Neural cell (in vitro differentiated cells): ENCODE data around the gene PDLIM3. TPM values are rescaled to one million over a fixed set of nuclear protein-coding genes. Genes with fewer than 3 reads are reported as not detected.
"Not testable (repeated sequence)": the region's sequence is repeated elsewhere in the genome, so short reads cannot be mapped to it uniquely, and the experiment has no call there.

Source experiments
- H2AFZ ChIP-seq: fragments of 200-600, 300-800 bp; sonication (generic), shearing (Covaris generic); 2 replicates; pipeline ENCODE4 v1.6.0; 2014; ENCODE audit warnings: low read depth, mild to moderate bottlenecking, antibody characterized with exemption, low read length, moderate library complexity
- H3F3A ChIP-seq: fragments of 200-600 bp; shearing (Covaris generic); 2 replicates; pipeline ENCODE4 v1.6.1; 2016; ENCODE audit warnings: mild to moderate bottlenecking, moderate library complexity, mixed read lengths, antibody characterized with exemption, low read length; ENCODE audit not compliant: insufficient read depth, poor library complexity, severe bottlenecking
- H3K27ac ChIP-seq: fragments of 200-600, 300-800 bp; sonication (generic), shearing (Covaris generic); 2 replicates; pipeline ENCODE4 v1.5.1; 2014; ENCODE audit warnings: mild to moderate bottlenecking, low read length, moderate library complexity
- H3K27me3 ChIP-seq: fragments of 300-800, 200-600 bp; sonication (generic), shearing (Covaris generic); 2 replicates; pipeline ENCODE4 v1.6.0; 2014; ENCODE audit warnings: mild to moderate bottlenecking, low read depth, low read length, moderate library complexity; ENCODE audit not compliant: insufficient read depth
- H3K36me3 ChIP-seq: fragments of 300-800, 200-600 bp; sonication (generic), shearing (Covaris generic); 2 replicates; pipeline ENCODE4 v1.5.1; 2014; ENCODE audit warnings: mild to moderate bottlenecking, antibody characterized with exemption, low read length, moderate library complexity; ENCODE audit not compliant: insufficient read depth
- H3K4me2 ChIP-seq: fragments of 300-800, 200-600 bp; sonication (generic), shearing (Covaris generic); 2 replicates; pipeline ENCODE4 v1.6.0; 2014; ENCODE audit warnings: mild to moderate bottlenecking, low read length
- H3K4me3 ChIP-seq: fragments of 300-800, 200-600 bp; sonication (generic), shearing (Covaris generic); 2 replicates; pipeline ENCODE4 v1.5.1; 2014; ENCODE audit warnings: mild to moderate bottlenecking, low read length, moderate library complexity
- H3K79me2 ChIP-seq: fragments of 200-600 bp; shearing (Covaris generic); replicated peaks from 2 replicates; pipeline ENCODE4 v1.6.0; 2014; ENCODE audit warnings: mild to moderate bottlenecking, low read length, moderate library complexity; ENCODE audit not compliant: insufficient read depth
- H3K9ac ChIP-seq: fragments of 300-800, 200-600 bp; sonication (generic), shearing (Covaris generic); 2 replicates; pipeline ENCODE4 v1.6.1; 2016; ENCODE audit warnings: mild to moderate bottlenecking, low read length, mixed read lengths
- H3K9me2 ChIP-seq: fragments of 200-600 bp; shearing (Covaris generic); 2 replicates; pipeline ENCODE4 v1.6.1; 2016; ENCODE audit warnings: mild to moderate bottlenecking, low read length, mixed read lengths; ENCODE audit not compliant: insufficient read depth
- H3K9me3 ChIP-seq: fragments of 200-600, 300-800 bp; sonication (generic), shearing (Covaris generic); 2 replicates; pipeline ENCODE4 v1.6.1; 2016; ENCODE audit warnings: mild to moderate bottlenecking, mixed run types, low read length, moderate library complexity, mixed read lengths
- H4K20me1 ChIP-seq: fragments of 200-600 bp; shearing (Covaris generic); 2 replicates; pipeline ENCODE4 v1.6.1; 2016; ENCODE audit warnings: mild to moderate bottlenecking, mixed run types; ENCODE audit not compliant: insufficient read depth
- EP300 ChIP-seq: fragments of 450-650 bp; conservative IDR thresholded peaks from 2 replicates; pipeline ENCODE4 v1.6.1; 2014; ENCODE audit warnings: antibody characterized with exemption, mild to moderate bottlenecking, moderate library complexity; ENCODE audit not compliant: poor library complexity, severe bottlenecking
- EZH2 ChIP-seq: fragments of 200-600, 300-800 bp; shearing (Covaris generic), sonication (generic); IDR thresholded peaks from 2 replicates; pipeline ENCODE4 v1.6.1; 2014; ENCODE audit warnings: antibody characterized with exemption, low read length, borderline replicate concordance, mild to moderate bottlenecking; ENCODE audit not compliant: insufficient read depth, poor library complexity, severe bottlenecking
- MXI1 ChIP-seq: fragments of 450-650 bp; conservative IDR thresholded peaks from 2 replicates; pipeline ENCODE4 v1.6.1; 2014; ENCODE audit warnings: antibody characterized with exemption, mild to moderate bottlenecking; ENCODE audit not compliant: poor library complexity, severe bottlenecking
- POLR2AphosphoS5 ChIP-seq: IDR thresholded peaks from 2 replicates; pipeline ENCODE4 v1.6.1; 2012
- RAD21 ChIP-seq: fragments of 450-650 bp; conservative IDR thresholded peaks from 2 replicates; pipeline ENCODE4 v1.6.1; 2014; ENCODE audit warnings: antibody characterized with exemption, mild to moderate bottlenecking, moderate library complexity
- SMC3 ChIP-seq: fragments of 450-650 bp; conservative IDR thresholded peaks from 2 replicates; pipeline ENCODE4 v1.6.1; 2014; ENCODE audit warnings: antibody characterized with exemption, mild to moderate bottlenecking, moderate library complexity; ENCODE audit not compliant: poor library complexity
- TAF1 ChIP-seq: IDR thresholded peaks from 2 replicates; pipeline ENCODE4 v1.6.1; 2012; ENCODE audit warnings: low read depth
- polyA plus RNA-seq: library from polyadenylated mRNA; depleted of rRNA; stranded (reverse); fragments of >200 nt; gene quantifications from 2 replicates; pipeline ENCODE4 v1.2.3, GENCODE V29; 2014
- TF ChIP-seq, protein P1 (sequence below): IDR thresholded peaks from 2 replicates; pipeline ENCODE4 v1.6.1; 2012; ENCODE audit warnings: borderline replicate concordance
- TF ChIP-seq, protein P2 (sequence below): fragments of 450-650 bp; IDR thresholded peaks from 2 replicates; pipeline ENCODE4 v1.5.1; 2014; ENCODE audit warnings: antibody characterized with exemption, mild to moderate bottlenecking, moderate library complexity; ENCODE audit not compliant: poor library complexity, severe bottlenecking

The PDLIM3 gene
- polyA plus RNA-seq, 1 donor from 2014 or later, result 1.8 TPM

- TF ChIP-seq SMC3 (no peak), RAD21 (no peak), MXI1 (no peak), EZH2 (no peak), POLR2AphosphoS5 (no peak), EP300 (no peak), TAF1 (no peak)
- TF ChIP-seq, protein P1, sequence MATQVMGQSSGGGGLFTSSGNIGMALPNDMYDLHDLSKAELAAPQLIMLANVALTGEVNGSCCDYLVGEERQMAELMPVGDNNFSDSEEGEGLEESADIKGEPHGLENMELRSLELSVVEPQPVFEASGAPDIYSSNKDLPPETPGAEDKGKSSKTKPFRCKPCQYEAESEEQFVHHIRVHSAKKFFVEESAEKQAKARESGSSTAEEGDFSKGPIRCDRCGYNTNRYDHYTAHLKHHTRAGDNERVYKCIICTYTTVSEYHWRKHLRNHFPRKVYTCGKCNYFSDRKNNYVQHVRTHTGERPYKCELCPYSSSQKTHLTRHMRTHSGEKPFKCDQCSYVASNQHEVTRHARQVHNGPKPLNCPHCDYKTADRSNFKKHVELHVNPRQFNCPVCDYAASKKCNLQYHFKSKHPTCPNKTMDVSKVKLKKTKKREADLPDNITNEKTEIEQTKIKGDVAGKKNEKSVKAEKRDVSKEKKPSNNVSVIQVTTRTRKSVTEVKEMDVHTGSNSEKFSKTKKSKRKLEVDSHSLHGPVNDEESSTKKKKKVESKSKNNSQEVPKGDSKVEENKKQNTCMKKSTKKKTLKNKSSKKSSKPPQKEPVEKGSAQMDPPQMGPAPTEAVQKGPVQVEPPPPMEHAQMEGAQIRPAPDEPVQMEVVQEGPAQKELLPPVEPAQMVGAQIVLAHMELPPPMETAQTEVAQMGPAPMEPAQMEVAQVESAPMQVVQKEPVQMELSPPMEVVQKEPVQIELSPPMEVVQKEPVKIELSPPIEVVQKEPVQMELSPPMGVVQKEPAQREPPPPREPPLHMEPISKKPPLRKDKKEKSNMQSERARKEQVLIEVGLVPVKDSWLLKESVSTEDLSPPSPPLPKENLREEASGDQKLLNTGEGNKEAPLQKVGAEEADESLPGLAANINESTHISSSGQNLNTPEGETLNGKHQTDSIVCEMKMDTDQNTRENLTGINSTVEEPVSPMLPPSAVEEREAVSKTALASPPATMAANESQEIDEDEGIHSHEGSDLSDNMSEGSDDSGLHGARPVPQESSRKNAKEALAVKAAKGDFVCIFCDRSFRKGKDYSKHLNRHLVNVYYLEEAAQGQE, result no peak
- TF ChIP-seq, protein P2, sequence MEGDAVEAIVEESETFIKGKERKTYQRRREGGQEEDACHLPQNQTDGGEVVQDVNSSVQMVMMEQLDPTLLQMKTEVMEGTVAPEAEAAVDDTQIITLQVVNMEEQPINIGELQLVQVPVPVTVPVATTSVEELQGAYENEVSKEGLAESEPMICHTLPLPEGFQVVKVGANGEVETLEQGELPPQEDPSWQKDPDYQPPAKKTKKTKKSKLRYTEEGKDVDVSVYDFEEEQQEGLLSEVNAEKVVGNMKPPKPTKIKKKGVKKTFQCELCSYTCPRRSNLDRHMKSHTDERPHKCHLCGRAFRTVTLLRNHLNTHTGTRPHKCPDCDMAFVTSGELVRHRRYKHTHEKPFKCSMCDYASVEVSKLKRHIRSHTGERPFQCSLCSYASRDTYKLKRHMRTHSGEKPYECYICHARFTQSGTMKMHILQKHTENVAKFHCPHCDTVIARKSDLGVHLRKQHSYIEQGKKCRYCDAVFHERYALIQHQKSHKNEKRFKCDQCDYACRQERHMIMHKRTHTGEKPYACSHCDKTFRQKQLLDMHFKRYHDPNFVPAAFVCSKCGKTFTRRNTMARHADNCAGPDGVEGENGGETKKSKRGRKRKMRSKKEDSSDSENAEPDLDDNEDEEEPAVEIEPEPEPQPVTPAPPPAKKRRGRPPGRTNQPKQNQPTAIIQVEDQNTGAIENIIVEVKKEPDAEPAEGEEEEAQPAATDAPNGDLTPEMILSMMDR, result no peak
- no peaks in the 10 kb centered on the region for H3K27me3 ChIP-seq
- H3F3A ChIP-seq, result no peaks in the 10 kb centered on the region
- H3K9ac ChIP-seq, result no peak overlapping the region
- H3K79me2 ChIP-seq, result no peaks in the 10 kb centered on the region
- no peaks in the 10 kb centered on the region for H4K20me1 ChIP-seq
- H3K27ac ChIP-seq, result no peak overlapping the region
- H2AFZ ChIP-seq, result no peak overlapping the region
- no peaks in the 10 kb centered on the region for H3K9me2 ChIP-seq
- no peak overlapping the region for H3K4me2 ChIP-seq
- no peaks in the 10 kb centered on the region for H3K9me3 ChIP-seq
- H3K36me3 ChIP-seq, result no peaks in the 10 kb centered on the region
- no peak overlapping the region for H3K4me3 ChIP-seq
These were observed 24.6 kb upstream of the PDLIM3 start for GRCh38 chr4:185559915-185560281.

DNA sequence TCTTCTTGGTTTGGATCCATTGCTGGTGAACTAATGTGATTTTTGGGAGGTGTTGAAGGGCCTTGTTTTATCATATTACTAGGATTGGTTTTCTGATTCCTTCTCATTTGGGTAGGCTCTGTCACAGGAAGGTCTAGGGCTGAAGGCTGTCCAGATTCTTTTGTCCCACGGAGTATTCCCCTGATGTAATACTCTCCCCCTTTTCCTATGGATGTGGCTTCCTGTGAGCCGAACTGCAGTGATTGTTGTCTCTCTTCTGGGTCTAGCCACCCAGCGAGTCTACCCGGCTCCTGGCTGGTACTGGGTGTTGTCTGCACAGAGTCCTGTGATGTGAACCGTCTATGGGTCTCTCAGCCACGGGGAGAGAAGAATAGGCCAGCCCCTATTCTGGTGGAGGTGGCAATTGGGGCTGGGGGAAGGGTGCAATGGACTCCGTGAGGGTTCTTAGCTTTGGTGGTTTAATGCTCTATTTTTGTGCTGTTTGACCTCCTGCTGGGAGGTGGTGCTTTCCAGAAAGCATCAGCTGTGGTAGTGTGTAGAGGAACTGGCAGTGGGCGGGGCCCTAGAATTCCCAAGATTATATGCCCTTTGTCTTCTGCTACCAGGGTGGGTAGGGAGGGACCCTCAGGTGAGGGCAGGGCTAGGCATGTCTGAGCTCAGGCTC is 24.1 kb upstream of the PDLIM3 start:
- H3K36me3 ChIP-seq, H3K9me2 ChIP-seq, H3K79me2 ChIP-seq, H3K9me3 ChIP-seq, H3K27ac ChIP-seq, H4K20me1 ChIP-seq, H3K4me2 ChIP-seq, H3K9ac ChIP-seq, H3K27me3 ChIP-seq, H3F3A ChIP-seq, H3K4me3 ChIP-seq, H2AFZ ChIP-seq: not testable (repeated sequence)
